Measurements from ENCODE around the gene TMPO. TPM values are rescaled to one million over a fixed set of nuclear protein-coding genes. Genes with fewer than 3 reads are reported as not detected.

The TMPO gene
- total RNA-seq, 6 donors from 2014 or later = 40.0 to 124 (median 67.4) TPM

- Histone ChIP-seq H3K27ac (no peak overlapping the region), H3K4me1 (no peaks in the 10 kb centered on the region), H3K27me3 (no peaks in the 10 kb centered on the region), H3K4me3 (no peak overlapping the region), H3K9me3 (no peaks in the 10 kb centered on the region), H3K36me3 (no peaks in the 10 kb centered on the region)
- WGBS, 2 donors = 90 to 91% methylated on average over 2 of the region's 2 CpGs
- no peak for TF ChIP-seq EP300 (IDR thresholded peaks at IDR 0.05)
- TF ChIP-seq POLR2AphosphoS5 (IDR thresholded peaks at IDR 0.05) = no peak
- no peak for TF ChIP-seq POLR2A (IDR thresholded peaks at IDR 0.05)
- TF ChIP-seq CTCF (IDR thresholded peaks at IDR 0.05) = no peak
- no peak for ATAC-seq (ENCODE audit: low FRiP score in 2 of 2)
- no peak for DNase-seq
Measured at GRCh38 chr12:98578821-98579220, 63.4 kb downstream of the TMPO start.

GRCh38 chr12:98579347-98579746 is 64.0 kb downstream of the TMPO start:
- ATAC-seq (ENCODE audit: low FRiP score in 2 of 2) = no peak

GRCh38 chr12:98579835-98580234 is 64.4 kb downstream of the TMPO start:
- Histone ChIP-seq H3K27me3 (no peaks in the 10 kb centered on the region), H3K27ac (no peak overlapping the region), H3K36me3 (no peaks in the 10 kb centered on the region), H3K9me3 (no peaks in the 10 kb centered on the region), H3K4me3 (no peak overlapping the region), H3K4me1 (no peaks in the 10 kb centered on the region)
- no peak for ATAC-seq (ENCODE audit: low FRiP score in 2 of 2)
- 87 to 98% methylated on average over 3 of the region's 3 CpGs for WGBS, 2 donors
- no peak for TF ChIP-seq POLR2AphosphoS5 (IDR thresholded peaks at IDR 0.05)
- DNase-seq = no peak

More at GRCh38 chr12:98579347-98579746, 64.0 kb downstream of the TMPO start:
- no peaks in the 10 kb centered on the region for H3K27me3 ChIP-seq
- WGBS, 2 donors = 85 to 88% methylated on average over 5 of the region's 5 CpGs
- no peak overlapping the region for H3K27ac ChIP-seq
- no peaks in the 10 kb centered on the region for H3K9me3 ChIP-seq
- H3K4me3 ChIP-seq = no peak overlapping the region
- TF ChIP-seq EP300 (IDR thresholded peaks at IDR 0.05) (no peak), POLR2A (IDR thresholded peaks at IDR 0.05) (no peak)
- no peaks in the 10 kb centered on the region for H3K4me1 ChIP-seq
- no peak for DNase-seq
- H3K36me3 ChIP-seq = no peaks in the 10 kb centered on the region

GRCh38 chr12:98580695-98581094 is 65.3 kb downstream of the TMPO start:
- Histone ChIP-seq H3K9me3 (no peaks in the 10 kb centered on the region), H3K27ac (no peak overlapping the region), H3K27me3 (no peaks in the 10 kb centered on the region), H3K4me1 (no peaks in the 10 kb centered on the region), H3K36me3 (no peaks in the 10 kb centered on the region), H3K4me3 (no peak overlapping the region)
- TF ChIP-seq EP300 (IDR thresholded peaks at IDR 0.05) (no peak), POLR2A (IDR thresholded peaks at IDR 0.05) (no peak)
- DNase-seq = no peak
- WGBS, 2 donors = 96 to 97% methylated on average over 5 of the region's 5 CpGs
- ATAC-seq (ENCODE audit: low FRiP score in 2 of 2) = no peak

- H3K27me3 ChIP-seq = no peaks in the 10 kb centered on the region
- H3K4me1 ChIP-seq = no peaks in the 10 kb centered on the region
- H3K36me3 ChIP-seq = no peaks in the 10 kb centered on the region
- no peak for ATAC-seq (ENCODE audit: low FRiP score in 2 of 2)
- TF ChIP-seq POLR2A (IDR thresholded peaks at IDR 0.05) (no peak), POLR2AphosphoS5 (IDR thresholded peaks at IDR 0.05) (no peak), CTCF (IDR thresholded peaks at IDR 0.05) (no peak), EP300 (IDR thresholded peaks at IDR 0.05) (no peak)
- DNase-seq = no peak
- H3K4me3 ChIP-seq = no peak overlapping the region
- H3K27ac ChIP-seq = no peak overlapping the region
- no peaks in the 10 kb centered on the region for H3K9me3 ChIP-seq
- 75 to 97% methylated on average over 1 of the region's 1 CpG for WGBS, 2 donors
Measured at GRCh38 chr12:98581101-98581500, 65.7 kb downstream of the TMPO start.

GRCh38 chr12:98582093-98582492 is 66.7 kb downstream of the TMPO start:
- TF ChIP-seq CTCF (IDR thresholded peaks at IDR 0.05) (no peak), EP300 (IDR thresholded peaks at IDR 0.05) (no peak), POLR2AphosphoS5 (IDR thresholded peaks at IDR 0.05) (no peak), POLR2A (IDR thresholded peaks at IDR 0.05) (no peak)
- ATAC-seq (ENCODE audit: low FRiP score in 2 of 2) = no peak

More at GRCh38 chr12:98582093-98582492, 66.7 kb downstream of the TMPO start:
- Histone ChIP-seq H3K36me3 (no peaks in the 10 kb centered on the region), H3K27ac (no peak overlapping the region), H3K4me1 (no peaks in the 10 kb centered on the region), H3K4me3 (no peak overlapping the region), H3K9me3 (no peaks in the 10 kb centered on the region), H3K27me3 (no peaks in the 10 kb centered on the region)
- DNase-seq = no peak
- 88 to 89% methylated on average over 6 of the region's 6 CpGs for WGBS, 2 donors
